ENCODE measurements around the gene CAT. TPM values are rescaled to one million over a fixed set of nuclear protein-coding genes. Genes with fewer than 3 reads are reported as not detected.

Gene CAT
- total RNA-seq, 4 donors from 2014 or later = 232 to 609 (median 451) TPM

- Histone ChIP-seq H3K9me3 (no peaks in the 10 kb centered on the region), H3K36me3 (peaks cover 31 to 36% of the 10 kb centered on the region in 2 donors), H3K27me3 (no peaks in the 10 kb centered on the region), H3K27ac (peak overlapping the region in 1 of 3 donors; percentile 15), H3K4me3 (replicated peaks in 1 of 3) (no peak overlapping the region), H3K4me1 (peaks cover 6 to 62% of the 10 kb centered on the region in 2 donors)
- no peak for DNase-seq
- 91 to 92% methylated on average over 11 of the region's 11 CpGs for WGBS, 2 donors
- intact Hi-C loops (cut with DNase I) = no loop called here
- TF ChIP-seq POLR2A (IDR thresholded peaks at IDR 0.05) = no peak
- TF ChIP-seq, protein P1, sequence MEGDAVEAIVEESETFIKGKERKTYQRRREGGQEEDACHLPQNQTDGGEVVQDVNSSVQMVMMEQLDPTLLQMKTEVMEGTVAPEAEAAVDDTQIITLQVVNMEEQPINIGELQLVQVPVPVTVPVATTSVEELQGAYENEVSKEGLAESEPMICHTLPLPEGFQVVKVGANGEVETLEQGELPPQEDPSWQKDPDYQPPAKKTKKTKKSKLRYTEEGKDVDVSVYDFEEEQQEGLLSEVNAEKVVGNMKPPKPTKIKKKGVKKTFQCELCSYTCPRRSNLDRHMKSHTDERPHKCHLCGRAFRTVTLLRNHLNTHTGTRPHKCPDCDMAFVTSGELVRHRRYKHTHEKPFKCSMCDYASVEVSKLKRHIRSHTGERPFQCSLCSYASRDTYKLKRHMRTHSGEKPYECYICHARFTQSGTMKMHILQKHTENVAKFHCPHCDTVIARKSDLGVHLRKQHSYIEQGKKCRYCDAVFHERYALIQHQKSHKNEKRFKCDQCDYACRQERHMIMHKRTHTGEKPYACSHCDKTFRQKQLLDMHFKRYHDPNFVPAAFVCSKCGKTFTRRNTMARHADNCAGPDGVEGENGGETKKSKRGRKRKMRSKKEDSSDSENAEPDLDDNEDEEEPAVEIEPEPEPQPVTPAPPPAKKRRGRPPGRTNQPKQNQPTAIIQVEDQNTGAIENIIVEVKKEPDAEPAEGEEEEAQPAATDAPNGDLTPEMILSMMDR (IDR thresholded peaks at IDR 0.05) = no peak
Measured at GRCh38 chr11:34448223-34448994, 9.7 kb downstream of the CAT start.

GRCh38 chr11:34449013-34449412 is 10.3 kb downstream of the CAT start:
- DNase-seq = peak; percentile 6 to 26
- WGBS, 2 donors = 18 to 26% methylated on average over 3 of the region's 3 CpGs

DNA sequence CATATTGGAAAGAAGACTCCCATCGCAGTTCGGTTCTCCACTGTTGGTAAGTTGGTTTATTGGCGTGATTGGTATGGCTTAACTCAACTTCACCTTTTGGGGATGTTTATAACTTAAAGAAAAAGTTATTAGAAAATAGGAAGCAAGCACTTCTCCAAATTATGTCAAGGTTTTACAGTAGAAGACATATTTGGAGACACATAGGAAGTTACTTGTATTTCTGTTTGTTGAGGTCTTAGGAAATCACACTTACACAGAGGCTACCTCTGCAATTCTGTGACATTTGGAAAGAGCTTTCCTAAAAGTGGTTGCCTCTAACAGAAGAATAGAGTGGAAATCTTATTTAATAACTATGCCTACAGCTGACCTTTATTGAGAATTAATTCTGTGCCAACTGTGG is 12.3 kb downstream of the CAT start:
- H3K27me3 ChIP-seq = no peaks in the 10 kb centered on the region
- no peak for TF ChIP-seq POLR2A (IDR thresholded peaks at IDR 0.05)
- TF ChIP-seq, protein P1 (IDR thresholded peaks at IDR 0.05) = no peak
- intact Hi-C loops (cut with DNase I) = no loop called here
- H3K4me3 ChIP-seq (replicated peaks in 1 of 3) = no peak overlapping the region
- H3K36me3 ChIP-seq = peaks cover 42 to 58% of the 10 kb centered on the region in 2 donors
- H3K27ac ChIP-seq = no peak overlapping the region
- H3K9me3 ChIP-seq = no peaks in the 10 kb centered on the region
- H3K4me1 ChIP-seq = peaks cover 6 to 38% of the 10 kb centered on the region in 2 donors
- no peak for DNase-seq
- WGBS, 2 donors = 93 to 98% methylated on average over 3 of the region's 3 CpGs

More at GRCh38 chr11:34449013-34449412, 10.3 kb downstream of the CAT start:
- Histone ChIP-seq H3K27me3 (no peaks in the 10 kb centered on the region), H3K27ac (peak overlapping the region in 1 of 3 donors; percentile 15), H3K36me3 (peaks cover 36 to 42% of the 10 kb centered on the region in 2 donors), H3K4me1 (peaks cover 6 to 56% of the 10 kb centered on the region in 2 donors), H3K9me3 (no peaks in the 10 kb centered on the region), H3K4me3 (replicated peaks in 1 of 3) (no peak overlapping the region)
- intact Hi-C loops (cut with DNase I) = no loop called here
- TF ChIP-seq, protein P1 (IDR thresholded peaks at IDR 0.05) = no peak

DNA sequence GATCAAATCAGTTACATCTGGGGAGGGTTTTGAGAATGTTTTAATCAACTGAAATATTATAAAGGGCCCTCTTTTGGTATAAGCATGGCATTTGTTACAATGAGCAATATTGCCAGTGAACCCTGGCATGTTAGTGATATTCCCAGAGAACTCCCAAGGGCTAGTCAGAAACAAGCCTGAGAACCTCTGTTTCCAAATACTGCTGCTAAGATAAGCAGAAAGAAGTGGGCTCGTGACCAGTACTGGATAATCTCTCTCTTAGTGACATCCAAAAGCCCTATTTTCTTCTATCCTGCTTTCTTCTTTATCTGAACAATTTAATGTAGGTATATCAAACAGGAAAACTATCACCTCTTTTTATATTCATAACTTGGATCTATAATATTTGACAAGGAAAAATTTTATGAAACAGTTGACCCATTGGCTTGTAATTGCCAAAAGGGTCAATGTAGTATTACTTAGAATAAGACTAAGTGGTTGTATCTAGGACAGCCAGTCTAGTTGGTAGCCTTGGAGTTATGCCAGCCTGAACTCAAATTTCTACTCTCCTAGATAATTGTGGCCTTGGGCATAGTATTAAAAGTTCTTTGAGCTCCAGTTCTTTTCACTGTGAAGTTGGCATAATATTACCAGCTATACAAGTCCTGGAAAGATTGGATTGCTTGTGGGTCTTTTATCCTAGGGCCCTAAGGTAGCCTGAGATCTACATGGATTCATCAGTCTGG is 15.7 kb downstream of the CAT start:
- DNase-seq = no peak
- Histone ChIP-seq H3K9me3 (no peaks in the 10 kb centered on the region), H3K27me3 (no peaks in the 10 kb centered on the region), H3K27ac (no peak overlapping the region), H3K4me1 (peaks cover 0 to 4% of the 10 kb centered on the region in 2 donors), H3K36me3 (peaks cover 71 to 86% of the 10 kb centered on the region in 2 donors), H3K4me3 (replicated peaks in 1 of 3) (no peak overlapping the region)
- 91 to 97% methylated on average over 1 of the region's 1 CpG for WGBS, 2 donors
- TF ChIP-seq POLR2A (IDR thresholded peaks at IDR 0.05) = no peak
- TF ChIP-seq, protein P1 (IDR thresholded peaks at IDR 0.05) = no peak
- intact Hi-C loops (cut with DNase I) = no loop called here

DNA sequence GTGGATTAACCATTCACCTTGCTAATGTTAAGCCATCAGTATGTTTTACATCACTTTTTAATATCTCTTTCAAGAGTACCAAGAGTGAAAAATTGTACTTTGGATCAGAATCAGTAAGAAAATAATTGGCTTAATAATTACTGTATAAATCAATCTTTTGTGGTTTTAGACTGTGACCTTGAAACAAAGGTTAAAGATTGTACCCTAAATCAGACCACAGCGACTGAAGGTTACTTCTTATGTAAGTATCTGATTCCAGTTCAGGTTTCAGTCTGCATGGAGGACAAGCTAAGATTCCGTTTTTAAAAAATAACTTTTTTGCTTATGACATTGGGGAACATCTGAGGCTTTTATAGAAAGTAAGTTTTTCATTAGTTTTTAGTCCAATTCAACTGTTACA is 18.9 kb downstream of the CAT start:
- no peaks in the 10 kb centered on the region for H3K9me3 ChIP-seq
- H3K27me3 ChIP-seq = no peaks in the 10 kb centered on the region
- H3K4me1 ChIP-seq = no peaks in the 10 kb centered on the region
- H3K36me3 ChIP-seq = peaks cover 68 to 78% of the 10 kb centered on the region in 2 donors
- no peak for TF ChIP-seq POLR2A (IDR thresholded peaks at IDR 0.05)
- TF ChIP-seq, protein P1 (IDR thresholded peaks at IDR 0.05) = no peak
- no peak overlapping the region for H3K4me3 ChIP-seq (replicated peaks in 1 of 3)
- WGBS, 2 donors = 96% methylated on average over 2 of the region's 2 CpGs
- DNase-seq = no peak
- no peak overlapping the region for H3K27ac ChIP-seq
- intact Hi-C loops (cut with DNase I) = no loop called here

Data from thyroid gland (tissue), 4 donors.